Midbrain (tissue), 1 donor: ENCODE data around the gene MAP3K10.
A peak's percentile ranks its signal among the peaks of the same experiment; 100 is the strongest.
"Not testable (repeated sequence)": the region's sequence is repeated elsewhere in the genome, so short reads cannot be mapped to it uniquely, and the experiment has no call there.

ENCODE experiments used
- DNase-seq: peaks from one replicate; lab custom pipeline; 2025; lab: John Stamatoyannopoulos, UW

The MAP3K10 gene

GRCh38 chr19:40217027-40217810 is 26.0 kb downstream of the MAP3K10 start:
- no peak for DNase-seq

GRCh38 chr19:40217934-40218890 is 27.0 kb downstream of the MAP3K10 start, which contains the start of gene TTC9B:
TSS of gene TTC9B (minus strand) at chr19:40218384. CDS start at chr19:40218381, 3 bp downstream.
- peak; percentile 55 for DNase-seq

GRCh38 chr19:40219029-40219428 is 27.8 kb downstream of the MAP3K10 start:
- DNase-seq, result not testable (repeated sequence)

- DNase-seq, result no peak
Measured at GRCh38 chr19:40219721-40220276, 28.6 kb downstream of the MAP3K10 start.

GRCh38 chr19:40220674-40221073 is 29.4 kb downstream of the MAP3K10 start:
- DNase-seq, result no peak

- peak; percentile 90 for DNase-seq
Measured at GRCh38 chr19:40221858-40222619, 30.8 kb downstream of the MAP3K10 start.

GRCh38 chr19:40223135-40223822 is 32.1 kb downstream of the MAP3K10 start:
- no peak for DNase-seq

GRCh38 chr19:40224342-40225150 is 33.3 kb downstream of the MAP3K10 start:
- DNase-seq, result no peak

GRCh38 chr19:40225440-40226305 is 34.4 kb downstream of the MAP3K10 start:
- no peak for DNase-seq

- no peak for DNase-seq
Measured at GRCh38 chr19:40228346-40228745, 37.1 kb downstream of the MAP3K10 start.

GRCh38 chr19:40228863-40229262 is 37.6 kb downstream of the MAP3K10 start:
- DNase-seq, result no peak

- no peak for DNase-seq
Measured at GRCh38 chr19:40229484-40229883, 38.3 kb downstream of the MAP3K10 start.

GRCh38 chr19:40229926-40230417 is 38.7 kb downstream of the MAP3K10 start:
- no peak for DNase-seq

GRCh38 chr19:40231057-40231456 is 39.8 kb downstream of the MAP3K10 start:
- no peak for DNase-seq

GRCh38 chr19:40231544-40232424 is 40.6 kb downstream of the MAP3K10 start:
- no peak for DNase-seq

GRCh38 chr19:40232479-40232878 is 41.3 kb downstream of the MAP3K10 start:
- no peak for DNase-seq

- DNase-seq, result no peak
Measured at GRCh38 chr19:40232949-40233810, 42.0 kb downstream of the MAP3K10 start.
